CD14-positive monocyte (primary cell): ENCODE results near the gene CKS2. TPM values are rescaled to one million over a fixed set of nuclear protein-coding genes. Genes with fewer than 3 reads are reported as not detected.

Experiments
- DNase-seq, 3 donors: peaks; one replicate each; pipeline ENCODE4 v3.0.0-alpha.2; 2011 to 2022
- H2AFZ ChIP-seq: 2 replicates; pipeline ENCODE4 v1.6.0; 2012; ENCODE audit warnings: mild to moderate bottlenecking, low read depth, low read length, inconsistent platforms; ENCODE audit not compliant: insufficient read depth, poor library complexity, severe bottlenecking
- H3K27ac ChIP-seq, 2 donors: 1 replicate in 1 of 2; 2 replicates in 1 of 2; pipeline ENCODE4 v1.5.1; 2012 to 2013; ENCODE audit warnings: low read length in 2 of 2, control low read depth in 1 of 2, inconsistent platforms in 1 of 2, low read depth in 1 of 2, mild to moderate bottlenecking in 1 of 2
- H3K27me3 ChIP-seq, 2 donors: one replicate each; pipeline versions ENCODE4 v1.6.0 to v1.6.1; 2011 to 2013; ENCODE audit warnings: low read length in 2 of 2; ENCODE audit not compliant: control insufficient read depth in 2 of 2, insufficient read depth in 2 of 2
- H3K36me3 ChIP-seq, 2 donors: replicated peaks in 1 of 2; 1 replicate in 1 of 2; 2 replicates in 1 of 2; pipeline versions ENCODE4 v1.5.1 to v1.6.1; 2012 to 2013; ENCODE audit warnings: low read length in 2 of 2, control low read depth in 1 of 2, inconsistent platforms in 1 of 2, mild to moderate bottlenecking in 1 of 2; ENCODE audit not compliant: insufficient read depth in 2 of 2, control insufficient read depth in 1 of 2
- H3K4me1 ChIP-seq, 2 donors: 1 replicate in 1 of 2; 2 replicates in 1 of 2; pipeline versions ENCODE4 v1.5.1 to v1.6.1; 2012 to 2013; ENCODE audit warnings: low read length in 2 of 2, control low read depth in 1 of 2, inconsistent platforms in 1 of 2, mild to moderate bottlenecking in 1 of 2, moderate library complexity in 1 of 2; ENCODE audit not compliant: insufficient read depth in 2 of 2, control insufficient read depth in 1 of 2
- H3K4me2 ChIP-seq: replicated peaks from 2 replicates; pipeline ENCODE3; 2012; ENCODE audit warnings: low read length, moderate library complexity, mild to moderate bottlenecking; ENCODE audit not compliant: poor library complexity, severe bottlenecking; ENCODE audit errors: extremely low read depth
- H3K4me3 ChIP-seq, 3 experiments: fragments of 200-600 bp in 1 of 3; sonication (generic) in 1 of 3; replicated peaks in 1 of 3; 1 replicate in 2 of 3; 2 replicates in 1 of 3; pipeline ENCODE4 v1.5.1; 2011 to 2013; ENCODE audit warnings: low read length in 3 of 3, mild to moderate bottlenecking in 3 of 3, control low read depth in 2 of 3, low read depth in 2 of 3, inconsistent platforms in 1 of 3, moderate library complexity in 1 of 3
- H3K79me2 ChIP-seq: 2 replicates; pipeline ENCODE4 v1.6.0; 2012; ENCODE audit warnings: mild to moderate bottlenecking, control low read depth, inconsistent platforms, low read length, moderate library complexity; ENCODE audit not compliant: insufficient read depth
- H3K9ac ChIP-seq: 2 replicates; pipeline ENCODE4 v1.6.0; 2017; ENCODE audit warnings: low read length, mild to moderate bottlenecking; ENCODE audit not compliant: insufficient read depth, poor library complexity, severe bottlenecking
- H3K9me3 ChIP-seq, 2 donors: replicated peaks in 1 of 2; 1 replicate in 1 of 2; 2 replicates in 1 of 2; pipeline versions ENCODE4 v1.5.1 to v1.6.1; 2012 to 2013; ENCODE audit warnings: low read length in 2 of 2, control low read depth in 1 of 2; ENCODE audit not compliant: control insufficient read depth in 1 of 2, insufficient read depth in 1 of 2
- H4K20me1 ChIP-seq: 2 replicates; pipeline ENCODE4 v1.6.0; 2012; ENCODE audit warnings: mild to moderate bottlenecking, low read length, control low read depth, moderate library complexity; ENCODE audit not compliant: insufficient read depth
- H3K27ac Mint-ChIP-seq, 7 donors: one replicate each; pipeline ENCODE4 v1.8.0; 2020; ENCODE audit warnings: mild to moderate bottlenecking in 7 of 7, mixed read lengths in 7 of 7, moderate library complexity in 6 of 7, inconsistent platforms in 2 of 7
- H3K27me3 Mint-ChIP-seq, 3 donors: one replicate each; pipeline ENCODE4 v1.8.0; 2021 to 2022; ENCODE audit warnings: low read depth in 3 of 3, mild to moderate bottlenecking in 3 of 3, mixed read lengths in 3 of 3, moderate library complexity in 3 of 3, inconsistent platforms in 1 of 3
- H3K36me3 Mint-ChIP-seq, 2 donors: one replicate each; pipeline ENCODE4 v1.8.0; 2020; ENCODE audit warnings: mixed read lengths in 2 of 2, inconsistent platforms in 1 of 2, mild to moderate bottlenecking in 1 of 2
- H3K4me1 Mint-ChIP-seq: one replicate; pipeline ENCODE4 v1.8.0; 2020; ENCODE audit warnings: mild to moderate bottlenecking, mixed read lengths
- H3K4me3 Mint-ChIP-seq, 2 donors: one replicate each; pipeline ENCODE4 v1.8.0; 2020; ENCODE audit warnings: mild to moderate bottlenecking in 2 of 2, mixed read lengths in 2 of 2, moderate library complexity in 1 of 2
- H3K9me3 Mint-ChIP-seq, 7 donors: one replicate each; pipeline ENCODE4 v1.8.0; 2020 to 2022; ENCODE audit warnings: mixed read lengths in 7 of 7, mild to moderate bottlenecking in 6 of 7, moderate library complexity in 6 of 7, inconsistent platforms in 2 of 7
- CTCF ChIP-seq: fragments of 200-600 bp; IDR thresholded peaks from one replicate; pipeline ENCODE4 v1.8.0; 2022; ENCODE audit warnings: antibody characterized with exemption, mild to moderate bottlenecking
- WGBS: methylation state at CpG from one replicate; pipeline ENCODE4 v1.1.5; 2013; ENCODE audit warnings: missing lambda C conversion rate; ENCODE audit not compliant: insufficient coverage; 5-methylcytosine and 5-hydroxymethylcytosine counted together
- intact Hi-C, 2 donors: fragments of 100-400 bp; cut with micrococcal nuclease; formaldehyde crosslinking; loops; one replicate each; pipeline versions ENCODE4 v1.15.0 to v1.15.1; 2023
- polyA plus RNA-seq, 3 donors: library from polyadenylated mRNA; depleted of rRNA in 1 of 3; unstranded in 2 of 3; stranded (reverse) in 1 of 3; fragments of 300-500 nt in 2 of 3; fragments of >200 nt in 1 of 3; fragmentation: Illumina TruSeq in 2 of 3; gene quantifications; 1 replicate in 2 of 3; 2 replicates in 1 of 3; pipeline ENCODE4 v1.2.3, GENCODE V29; 2012 to 2021

The CKS2 gene
- polyA plus RNA-seq, 3 donors: 12.3 to 142 (median 14.5) TPM

- no peak for DNase-seq
- H3K27me3 Mint-ChIP-seq: no peaks in the 10 kb centered on the region
- Histone ChIP-seq H3K27ac (no peak overlapping the region), H3K27me3 (no peaks in the 10 kb centered on the region), H3K36me3 (peaks cover 76 to 92% of the 10 kb centered on the region in 2 donors), H2AFZ (no peak overlapping the region), H3K4me2 (no peak overlapping the region), H3K79me2 (peaks cover 25% of the 10 kb centered on the region), H3K4me3 (no peak overlapping the region), H3K9ac (no peak overlapping the region), H3K9me3 (no peaks in the 10 kb centered on the region), H3K4me1 (peaks cover 5 to 7% of the 10 kb centered on the region in 2 donors), H4K20me1 (peaks cover 32% of the 10 kb centered on the region)
- no peak overlapping the region for H3K27ac Mint-ChIP-seq
- H3K4me3 Mint-ChIP-seq: no peak overlapping the region
- intact Hi-C loops: loop anchor here in 1 of 2 donors (10.0 kb wide), 1 partner anchor 207 kb away; no protein-coding TSS in a partner anchor
- 100% methylated on average over 1 of the region's 8 CpGs for WGBS
- H3K4me1 Mint-ChIP-seq: peaks cover 6% of the 10 kb centered on the region
- no peak for TF ChIP-seq CTCF
- peaks cover 68 to 90% of the 10 kb centered on the region in 2 donors for H3K36me3 Mint-ChIP-seq
- no peaks in the 10 kb centered on the region for H3K9me3 Mint-ChIP-seq
Measured at GRCh38 chr9:89328064-89328463, 17.1 kb downstream of the CKS2 start.

GRCh38 chr9:89329917-89330316 lies 18.9 kb downstream of the CKS2 start:
- no peak for DNase-seq
- Mint-ChIP-seq H3K4me3 (no peak overlapping the region), H3K4me1 (peaks cover 1% of the 10 kb centered on the region), H3K27ac (no peak overlapping the region), H3K27me3 (no peaks in the 10 kb centered on the region), H3K36me3 (peaks cover 81 to 94% of the 10 kb centered on the region in 2 donors), H3K9me3 (no peaks in the 10 kb centered on the region)
- Histone ChIP-seq H3K27me3 (no peaks in the 10 kb centered on the region), H3K4me1 (no peaks in the 10 kb centered on the region), H3K4me2 (no peak overlapping the region), H2AFZ (no peak overlapping the region), H3K4me3 (no peak overlapping the region), H3K79me2 (peaks cover 6% of the 10 kb centered on the region), H3K9me3 (no peaks in the 10 kb centered on the region), H3K36me3 (peaks cover 88 to 98% of the 10 kb centered on the region in 2 donors), H4K20me1 (peaks cover 13% of the 10 kb centered on the region), H3K27ac (no peak overlapping the region), H3K9ac (no peak overlapping the region)
- no peak for TF ChIP-seq CTCF
- intact Hi-C loops: loop anchor here in 1 of 2 donors (10.0 kb wide), 1 partner anchor 205 kb away; no protein-coding TSS in a partner anchor
